Measurements from ENCODE around the gene PPIL4.

Gene PPIL4

DNA sequence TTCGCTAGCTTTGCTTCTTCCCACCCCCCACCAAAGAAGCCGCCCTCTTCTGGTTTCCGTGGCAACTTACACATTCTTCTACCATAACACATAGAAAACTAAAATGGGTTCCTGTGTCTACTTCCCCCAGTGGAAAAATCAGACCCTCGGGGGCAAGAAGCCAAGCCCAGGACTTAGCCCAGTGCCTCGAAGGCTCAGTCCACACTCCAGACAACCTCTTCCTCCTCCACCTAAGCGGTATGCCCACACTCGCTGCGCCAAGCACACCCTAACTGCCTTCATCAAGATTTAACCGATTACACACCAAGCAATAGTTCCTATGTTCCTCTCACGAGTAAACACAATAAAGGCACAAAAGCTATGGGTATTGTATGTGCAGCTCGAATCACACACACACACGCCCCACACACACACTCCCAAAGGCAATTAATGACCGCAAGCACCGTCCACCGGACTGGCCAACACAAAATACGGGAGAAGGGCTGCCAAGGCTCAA, 537 bp downstream of the PPIL4 start:
- H3K9me3 ChIP-seq (ENCODE audit: insufficient read depth, low read length, severe bottlenecking): no peaks in the 10 kb centered on the region
- H4K20me1 ChIP-seq (ENCODE audit: insufficient read depth, low read length): peaks cover 6% of the 10 kb centered on the region
- peaks cover 39% of the 10 kb centered on the region for H3K4me1 ChIP-seq (ENCODE audit: insufficient read depth, low read length)
- H3K27me3 ChIP-seq (ENCODE audit: insufficient read depth, low read length, poor library complexity): no peaks in the 10 kb centered on the region
- no peak for TF ChIP-seq EZH2 (IDR thresholded peaks at IDR 0.05; ENCODE audit: borderline replicate concordance, low read depth, low read length, severe bottlenecking)
- TF ChIP-seq, protein P1, sequence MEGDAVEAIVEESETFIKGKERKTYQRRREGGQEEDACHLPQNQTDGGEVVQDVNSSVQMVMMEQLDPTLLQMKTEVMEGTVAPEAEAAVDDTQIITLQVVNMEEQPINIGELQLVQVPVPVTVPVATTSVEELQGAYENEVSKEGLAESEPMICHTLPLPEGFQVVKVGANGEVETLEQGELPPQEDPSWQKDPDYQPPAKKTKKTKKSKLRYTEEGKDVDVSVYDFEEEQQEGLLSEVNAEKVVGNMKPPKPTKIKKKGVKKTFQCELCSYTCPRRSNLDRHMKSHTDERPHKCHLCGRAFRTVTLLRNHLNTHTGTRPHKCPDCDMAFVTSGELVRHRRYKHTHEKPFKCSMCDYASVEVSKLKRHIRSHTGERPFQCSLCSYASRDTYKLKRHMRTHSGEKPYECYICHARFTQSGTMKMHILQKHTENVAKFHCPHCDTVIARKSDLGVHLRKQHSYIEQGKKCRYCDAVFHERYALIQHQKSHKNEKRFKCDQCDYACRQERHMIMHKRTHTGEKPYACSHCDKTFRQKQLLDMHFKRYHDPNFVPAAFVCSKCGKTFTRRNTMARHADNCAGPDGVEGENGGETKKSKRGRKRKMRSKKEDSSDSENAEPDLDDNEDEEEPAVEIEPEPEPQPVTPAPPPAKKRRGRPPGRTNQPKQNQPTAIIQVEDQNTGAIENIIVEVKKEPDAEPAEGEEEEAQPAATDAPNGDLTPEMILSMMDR (IDR thresholded peaks at IDR 0.05; ENCODE audit: borderline replicate concordance, extremely low read depth, low read length, poor library complexity, severe bottlenecking): peak; percentile 50
- H3K4me2 ChIP-seq (ENCODE audit: insufficient read depth, low read length): peak overlapping the region; percentile 97
- H3K4me3 ChIP-seq (ENCODE audit: low read depth in 1 of 2, low read length in 2 of 2): peak overlapping the region; percentile 89
- DNase-seq (peak; percentile 67), ATAC-seq (ENCODE audit: insufficient read depth, low read depth) (peak; percentile 51)
- peak overlapping the region; percentile 96 for H2AFZ ChIP-seq (ENCODE audit: low read depth, low read length)
- peak overlapping the region; percentile 86 for H3K27ac ChIP-seq (ENCODE audit: low read length)
- peak overlapping the region; percentile 82 for H3K9ac ChIP-seq (ENCODE audit: low read depth, low read length)
- H3K79me2 ChIP-seq (ENCODE audit: insufficient read depth, low read length): peaks cover 51% of the 10 kb centered on the region
- H3K36me3 ChIP-seq (ENCODE audit: insufficient read depth, low read length): peaks cover 6% of the 10 kb centered on the region

DNA sequence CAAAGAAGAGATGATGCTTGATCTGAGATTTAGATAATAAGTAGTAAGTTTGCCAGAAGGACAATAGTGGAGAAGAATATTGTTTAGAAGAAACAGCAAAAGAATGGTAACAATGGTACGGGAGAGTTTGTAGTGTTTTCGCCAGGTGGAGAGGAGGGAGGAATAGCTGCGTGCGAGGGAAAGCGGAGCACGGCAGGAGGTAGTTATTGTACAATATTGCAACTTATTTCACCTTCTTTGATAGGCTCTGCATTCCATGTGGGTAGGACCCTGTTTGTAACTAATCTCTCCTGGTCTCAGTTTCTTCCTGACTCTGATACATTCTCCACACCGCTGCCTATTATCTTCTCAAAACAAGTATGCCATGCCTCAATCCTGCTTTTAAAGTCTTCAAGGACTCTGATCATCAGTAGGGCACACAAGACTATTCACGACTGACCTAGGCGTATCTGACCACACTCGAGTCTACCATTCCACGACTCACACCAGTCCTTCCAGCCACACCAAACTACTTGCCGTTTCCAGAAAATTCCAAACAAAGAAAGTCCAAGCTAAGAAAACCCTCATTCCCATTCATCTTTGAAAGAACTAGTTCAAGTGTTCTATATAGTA, 1.1 kb downstream of the PPIL4 start:
- peak overlapping the region; percentile 86 for H3K27ac ChIP-seq (ENCODE audit: low read length)
- TF ChIP-seq EZH2 (IDR thresholded peaks at IDR 0.05; ENCODE audit: borderline replicate concordance, low read depth, low read length, severe bottlenecking): no peak
- TF ChIP-seq, protein P1 (IDR thresholded peaks at IDR 0.05; ENCODE audit: borderline replicate concordance, extremely low read depth, low read length, poor library complexity, severe bottlenecking): no peak
- peak overlapping the region; percentile 96; the same call in 1 of the 2 replicates for H2AFZ ChIP-seq (ENCODE audit: low read depth, low read length)
- H3K9ac ChIP-seq (ENCODE audit: low read depth, low read length): peak overlapping the region; percentile 82
- H3K27me3 ChIP-seq (ENCODE audit: insufficient read depth, low read length, poor library complexity): no peaks in the 10 kb centered on the region
- peaks cover 51% of the 10 kb centered on the region for H3K79me2 ChIP-seq (ENCODE audit: insufficient read depth, low read length)
- DNase-seq (no peak), ATAC-seq (ENCODE audit: insufficient read depth, low read depth) (no peak)
- peak overlapping the region; percentile 97 for H3K4me2 ChIP-seq (ENCODE audit: insufficient read depth, low read length)
- H3K4me3 ChIP-seq (ENCODE audit: low read depth in 1 of 2, low read length in 2 of 2): peak overlapping the region; percentile 89
- H3K36me3 ChIP-seq (ENCODE audit: insufficient read depth, low read length): peaks cover 10% of the 10 kb centered on the region
- no peaks in the 10 kb centered on the region for H3K9me3 ChIP-seq (ENCODE audit: insufficient read depth, low read length, severe bottlenecking)
- peaks cover 39% of the 10 kb centered on the region for H3K4me1 ChIP-seq (ENCODE audit: insufficient read depth, low read length)
- peaks cover 6% of the 10 kb centered on the region for H4K20me1 ChIP-seq (ENCODE audit: insufficient read depth, low read length)

DNA sequence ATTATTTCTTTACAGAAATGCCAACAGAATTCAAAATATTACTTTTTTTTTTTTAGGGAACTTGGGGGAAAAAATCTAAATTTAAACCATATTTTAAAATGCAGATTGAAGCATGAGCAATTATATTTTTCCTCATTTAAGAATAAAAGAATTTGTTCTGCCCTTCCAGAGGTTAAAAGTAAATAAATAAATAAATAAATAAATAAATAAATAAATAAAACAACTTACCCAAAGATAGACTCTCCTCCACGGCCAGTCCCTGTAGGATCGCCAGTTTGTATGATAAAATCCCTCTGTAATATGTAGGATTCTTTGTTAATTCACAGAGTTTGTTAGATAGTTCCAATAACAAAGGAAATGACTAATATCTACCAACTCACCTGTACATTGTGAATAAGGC, 4.7 kb downstream of the PPIL4 start:
- Histone ChIP-seq H3K27me3 (ENCODE audit: insufficient read depth, low read length, poor library complexity) (no peaks in the 10 kb centered on the region), H3K9me3 (ENCODE audit: insufficient read depth, low read length, severe bottlenecking) (no peaks in the 10 kb centered on the region), H3K9ac (ENCODE audit: low read depth, low read length) (no peak overlapping the region), H2AFZ (ENCODE audit: low read depth, low read length) (no peak overlapping the region), H3K4me2 (ENCODE audit: insufficient read depth, low read length) (no peak overlapping the region), H3K79me2 (ENCODE audit: insufficient read depth, low read length) (peaks cover 59% of the 10 kb centered on the region), H3K27ac (ENCODE audit: low read length) (no peak overlapping the region), H3K4me1 (ENCODE audit: insufficient read depth, low read length) (peaks cover 27% of the 10 kb centered on the region), H3K36me3 (ENCODE audit: insufficient read depth, low read length) (peaks cover 34% of the 10 kb centered on the region), H3K4me3 (ENCODE audit: low read depth in 1 of 2, low read length in 2 of 2) (no peak overlapping the region), H4K20me1 (ENCODE audit: insufficient read depth, low read length) (peaks cover 6% of the 10 kb centered on the region)
- no peak for ATAC-seq (ENCODE audit: insufficient read depth, low read depth)
- TF ChIP-seq EZH2 (IDR thresholded peaks at IDR 0.05; ENCODE audit: borderline replicate concordance, low read depth, low read length, severe bottlenecking): no peak
- TF ChIP-seq, protein P1 (IDR thresholded peaks at IDR 0.05; ENCODE audit: borderline replicate concordance, extremely low read depth, low read length, poor library complexity, severe bottlenecking): no peak
- DNase-seq: no peak

All from DND-41 (cell line).